Astrocyte of the hippocampus (primary cell): ENCODE data around the gene TAF4B.
"Not testable (repeated sequence)": the region's sequence is repeated elsewhere in the genome, so short reads cannot be mapped to it uniquely, and the experiment has no call there.

ENCODE experiments used
- DNase-seq: peaks from one replicate; pipeline ENCODE4 v3.0.0; 2011; ENCODE audit warnings: low read depth, low spot score

TAF4B gene

GRCh38 chr18:26238718-26239117 is 12.5 kb downstream of the TAF4B start:
- not testable (repeated sequence) for DNase-seq

GRCh38 chr18:26242392-26242791 is 16.1 kb downstream of the TAF4B start:
- DNase-seq: not testable (repeated sequence)

GRCh38 chr18:26245434-26245833 is 19.2 kb downstream of the TAF4B start:
- not testable (repeated sequence) for DNase-seq

- no peak for DNase-seq
Observed at GRCh38 chr18:26252411-26252810, 26.2 kb downstream of the TAF4B start.

- DNase-seq: not testable (repeated sequence)
Observed at GRCh38 chr18:26254808-26255207, 28.6 kb downstream of the TAF4B start.

DNA sequence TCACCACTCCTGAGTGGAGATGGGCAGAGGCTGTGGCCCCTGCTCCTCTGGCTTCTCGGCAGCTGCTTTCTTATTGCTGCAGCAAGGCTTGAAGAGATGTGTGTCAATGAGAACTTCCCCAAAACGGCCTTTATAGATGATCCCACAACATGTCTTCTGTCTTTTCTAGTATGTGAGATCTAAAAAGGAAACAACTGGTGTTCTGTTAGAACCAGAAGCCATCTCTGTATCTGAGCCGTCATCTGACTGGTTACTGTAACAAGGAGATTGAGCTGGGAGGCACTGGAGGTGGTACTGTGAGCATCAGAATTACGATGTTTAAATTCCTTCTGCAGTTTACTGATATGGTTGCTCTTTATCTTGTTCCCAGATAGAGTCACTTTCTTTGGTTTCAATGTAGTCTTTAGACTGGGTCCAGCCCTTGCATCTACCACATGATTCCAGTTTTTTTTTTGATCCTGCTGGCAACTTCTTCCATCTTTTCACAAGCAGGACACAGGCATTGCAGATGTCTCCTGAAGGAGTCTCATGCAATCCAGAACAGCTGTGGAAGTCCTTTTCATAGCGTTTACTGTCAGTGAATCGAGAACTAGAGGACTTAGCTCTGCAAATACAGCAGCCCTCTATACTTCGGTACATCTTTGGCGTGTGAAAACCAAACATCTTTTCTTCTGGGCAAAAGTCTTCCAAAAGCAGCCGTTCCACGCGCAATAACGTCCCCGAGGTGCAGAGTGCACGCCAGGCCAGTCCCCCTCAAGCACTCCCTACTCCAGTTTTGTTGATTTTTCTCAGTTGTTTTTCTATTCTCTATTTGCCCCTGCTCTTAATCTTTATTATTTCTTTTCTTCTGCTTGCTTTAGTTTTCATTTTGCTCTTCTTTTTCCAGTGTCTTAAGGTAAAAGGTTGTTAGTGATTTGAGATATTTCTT is 29.7 kb downstream of the TAF4B start:
- DNase-seq: no peak

GRCh38 chr18:26258711-26259110 is 32.5 kb downstream of the TAF4B start:
- DNase-seq: no peak

DNA sequence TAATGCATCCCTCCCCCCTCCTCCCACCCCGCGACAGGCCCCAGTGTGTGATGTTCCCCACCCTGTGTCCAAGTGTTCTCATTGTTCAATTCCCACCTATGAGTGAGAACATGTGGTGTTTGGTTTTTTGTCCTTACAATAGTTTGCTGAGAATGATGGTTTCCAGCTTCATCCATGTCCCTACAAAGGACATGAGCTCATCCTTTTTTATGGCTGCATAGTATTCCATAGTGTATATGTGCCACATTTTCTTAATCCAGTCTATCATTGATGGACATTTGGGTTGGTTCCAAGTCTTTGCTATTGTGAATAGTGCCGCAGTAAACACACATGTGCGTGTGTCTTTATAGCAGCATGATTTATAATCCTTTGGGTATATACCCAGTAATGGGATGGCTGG is 33.2 kb downstream of the TAF4B start:
- DNase-seq: not testable (repeated sequence)

GRCh38 chr18:26262156-26262555 is 35.9 kb downstream of the TAF4B start:
- DNase-seq: no peak

DNA sequence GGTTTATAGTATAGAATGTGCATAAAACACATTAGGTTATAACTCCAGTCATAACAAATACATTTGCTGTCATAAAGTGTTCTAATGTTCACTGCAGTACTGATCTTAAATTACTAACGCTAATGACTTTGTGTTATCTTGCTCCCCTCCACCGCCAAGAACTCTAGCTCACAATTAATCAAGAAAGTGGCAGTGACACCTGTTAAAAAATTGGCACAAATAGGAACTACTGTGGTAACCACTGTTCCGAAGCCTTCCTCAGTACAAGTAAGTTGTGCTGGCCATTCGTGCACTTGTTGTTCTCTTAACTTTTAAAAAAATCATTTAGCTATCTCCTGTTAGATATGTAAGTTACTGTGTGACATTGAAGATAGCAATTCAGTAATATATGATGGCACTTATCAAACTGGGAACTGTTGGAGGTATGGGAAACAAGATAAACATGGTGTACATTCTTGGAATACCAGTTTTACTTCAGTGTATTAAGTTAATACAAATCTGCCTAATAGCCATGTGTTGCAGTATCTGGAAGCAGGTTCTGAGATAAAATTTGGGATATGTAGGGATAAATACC is 41.2 kb downstream of the TAF4B start:
- no peak for DNase-seq

GRCh38 chr18:26268454-26268853 is 42.2 kb downstream of the TAF4B start:
- no peak for DNase-seq

- no peak for DNase-seq
Observed at GRCh38 chr18:26271917-26272549, 45.8 kb downstream of the TAF4B start.

DNA sequence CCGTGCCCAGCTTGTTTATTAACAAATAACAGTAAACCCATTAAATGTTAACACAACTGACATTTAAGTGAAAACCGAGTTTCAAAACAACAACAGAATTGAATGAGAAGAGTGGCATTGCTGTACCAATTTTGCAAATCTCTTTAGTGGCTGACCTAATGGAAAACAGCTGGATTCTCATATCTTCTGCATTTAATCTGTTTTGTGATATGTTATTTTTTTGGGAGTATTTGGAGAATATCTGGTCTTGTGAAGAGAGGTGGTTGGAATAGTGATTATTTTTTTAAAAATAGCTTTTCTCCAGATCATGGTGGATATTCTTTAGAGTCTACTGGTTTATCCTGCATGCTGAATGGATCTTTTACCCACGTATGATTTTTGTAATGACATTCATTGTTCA is 51.1 kb downstream of the TAF4B start:
- DNase-seq: no peak

GRCh38 chr18:26279428-26279827 is 53.2 kb downstream of the TAF4B start:
- no peak for DNase-seq

DNA sequence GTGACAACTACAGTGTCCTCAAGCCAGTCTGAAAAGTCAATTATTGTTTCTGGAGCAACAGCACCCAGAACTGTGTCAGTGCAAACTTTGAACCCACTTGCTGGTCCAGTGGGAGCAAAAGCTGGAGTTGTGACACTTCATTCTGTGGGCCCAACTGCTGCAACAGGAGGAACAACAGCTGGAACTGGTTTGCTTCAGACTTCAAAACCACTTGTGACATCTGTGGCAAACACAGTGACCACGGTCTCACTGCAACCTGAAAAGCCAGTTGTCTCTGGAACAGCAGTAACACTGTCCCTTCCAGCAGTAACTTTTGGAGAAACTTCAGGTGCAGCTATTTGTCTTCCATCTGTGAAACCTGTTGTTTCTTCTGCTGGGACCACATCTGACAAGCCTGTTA is 59.8 kb downstream of the TAF4B start:
- DNase-seq: no peak

GRCh38 chr18:26287644-26288043 is 61.4 kb downstream of the TAF4B start:
- no peak for DNase-seq

GRCh38 chr18:26290385-26290784 is 64.1 kb downstream of the TAF4B start:
- peak; percentile 4 for DNase-seq

DNA sequence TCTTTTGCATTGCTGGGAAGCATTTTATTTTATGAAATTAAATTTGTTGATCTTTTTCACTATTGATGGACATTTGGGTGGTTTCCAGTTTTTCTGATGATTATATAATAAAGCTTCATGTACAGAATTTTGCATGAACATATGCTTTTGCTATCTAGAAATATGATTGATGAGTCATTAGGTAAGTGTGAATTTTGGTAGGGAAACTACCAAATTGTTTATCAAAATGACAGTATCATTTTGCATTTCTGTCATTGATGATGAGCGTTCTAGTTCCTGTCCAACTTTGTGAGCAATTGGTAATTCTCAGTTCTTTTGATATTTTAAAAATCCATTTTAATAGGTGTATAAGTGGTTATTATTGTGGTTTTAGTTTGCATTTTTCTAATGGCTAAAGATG is 67.7 kb downstream of the TAF4B start:
- DNase-seq: no peak

GRCh38 chr18:26298107-26298506 is 71.9 kb downstream of the TAF4B start:
- DNase-seq: no peak

- no peak for DNase-seq
Observed at GRCh38 chr18:26301681-26302080, 75.4 kb downstream of the TAF4B start.

GRCh38 chr18:26303222-26303621 is 77.0 kb downstream of the TAF4B start:
- not testable (repeated sequence) for DNase-seq

GRCh38 chr18:26304511-26304910 is 78.3 kb downstream of the TAF4B start:
- no peak for DNase-seq
